ENCODE results near the gene ZFP92.

DNA sequence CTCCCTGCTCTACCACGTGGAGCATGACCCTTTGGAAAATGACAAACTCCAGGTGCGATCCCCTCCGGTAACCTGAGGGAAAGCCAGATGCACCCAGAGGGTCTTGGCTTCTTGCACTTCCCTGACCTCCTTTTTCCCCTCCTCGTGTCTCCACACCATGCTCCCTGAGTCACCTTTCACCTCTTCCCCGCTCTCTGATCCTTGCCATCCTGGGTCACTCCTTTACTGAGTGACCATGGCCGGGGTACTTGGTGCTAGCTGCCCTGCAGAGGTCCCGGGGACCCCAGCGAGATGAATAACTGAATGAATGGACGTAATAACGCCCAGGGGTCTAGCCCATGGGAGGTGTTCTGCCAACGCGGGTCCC is 401 bp upstream of the ZFP92 start:
- no peak for TF ChIP-seq TAF1 (IDR thresholded peaks at IDR 0.05; ENCODE audit: low read depth, low read length)
- TF ChIP-seq SPI1 (IDR thresholded peaks at IDR 0.05; ENCODE audit: low read depth, low read length): no peak
- no peak for TF ChIP-seq POLR2A (IDR thresholded peaks at IDR 0.05; ENCODE audit: low read depth, low read length)
